ENCODE results near the gene BLNK. TPM values are rescaled to one million over a fixed set of nuclear protein-coding genes. Genes with fewer than 3 reads are reported as not detected.

The BLNK gene
- polyA plus RNA-seq, 1 donor = 1.8 TPM

Other genes with a start within 250 kb of the BLNK start
- gene CCNJ, start 228.0 kb downstream of the BLNK start, polyA plus RNA-seq (ENCODE audit: insufficient read length) = 10.7 TPM
- 19.1 TPM for gene ZNF518A, start 141.3 kb downstream of the BLNK start, polyA plus RNA-seq (ENCODE audit: insufficient read length)
- 0.11 TPM for gene DNTT, start 32.9 kb upstream of the BLNK start, polyA plus RNA-seq (ENCODE audit: insufficient read length)
- not detected for gene OPALIN, start 87.4 kb upstream of the BLNK start, polyA plus RNA-seq (ENCODE audit: insufficient read length)
- 2.1 TPM for gene TLL2, start 242.4 kb upstream of the BLNK start, polyA plus RNA-seq (ENCODE audit: insufficient read length)